ENCODE results near the gene KIRREL3.

- no peak for TF ChIP-seq CTCF (IDR thresholded peaks at IDR 0.05)
- TF ChIP-seq POLR2A (IDR thresholded peaks at IDR 0.05), result no peak
- TF ChIP-seq POLR2AphosphoS5 (IDR thresholded peaks at IDR 0.05), result no peak
Measured at GRCh38 chr11:126635511-126635910, 365.1 kb downstream of the KIRREL3 start.

All from prostate gland (tissue), 2 donors.